HUDEP-2 (cell line): Measurements from ENCODE around the gene MRO.
A peak's percentile ranks its signal among the peaks of the same experiment; 100 is the strongest.
"Not testable (repeated sequence)": the region's sequence is repeated elsewhere in the genome, so short reads cannot be mapped to it uniquely, and the experiment has no call there.

Source experiments
- DNase-seq, 76 experiments: peaks; one replicate each; lab custom pipeline; 2025; ENCODE audit not compliant: unreplicated experiment in 76 of 76; lab: John Stamatoyannopoulos, UW

The MRO gene

GRCh38 chr18:50839341-50839740, 19.5 kb upstream of the MRO start:
- no peak for DNase-seq

- DNase-seq: no peak
Observed at GRCh38 chr18:50836521-50836957, 16.7 kb upstream of the MRO start.

- DNase-seq: not testable (repeated sequence)
Observed at GRCh38 chr18:50833496-50833895, 13.7 kb upstream of the MRO start.

GRCh38 chr18:50832754-50833153, 12.9 kb upstream of the MRO start:
- DNase-seq: no peak

GRCh38 chr18:50830544-50830943, 10.7 kb upstream of the MRO start:
- no peak for DNase-seq

GRCh38 chr18:50829644-50830043, 9.8 kb upstream of the MRO start:
- no peak for DNase-seq

- DNase-seq: no peak
Observed at GRCh38 chr18:50826027-50826426, 6.2 kb upstream of the MRO start.

GRCh38 chr18:50825621-50826020, 5.8 kb upstream of the MRO start:
- DNase-seq: no peak

- DNase-seq: no peak
Observed at GRCh38 chr18:50822756-50823155, 2.9 kb upstream of the MRO start.

GRCh38 chr18:50820901-50821520, 1.2 kb upstream of the MRO start:
- DNase-seq: no peak

GRCh38 chr18:50819027-50819727, 639 bp downstream of the MRO start:
- DNase-seq: peak in 1 of 76 experiments; percentile 12

GRCh38 chr18:50816419-50817166, 3.2 kb downstream of the MRO start:
- no peak for DNase-seq

- no peak for DNase-seq
Observed at GRCh38 chr18:50814395-50814794, 5.4 kb downstream of the MRO start.

GRCh38 chr18:50813353-50813752, 6.5 kb downstream of the MRO start:
- DNase-seq: no peak

- no peak for DNase-seq
Observed at GRCh38 chr18:50812834-50813233, 7.0 kb downstream of the MRO start.

GRCh38 chr18:50807176-50807575, 12.6 kb downstream of the MRO start:
- no peak for DNase-seq

GRCh38 chr18:50806208-50806616, 13.6 kb downstream of the MRO start:
- DNase-seq: peak in 21 of 76 experiments; percentile 1 to 68 (median 14)

GRCh38 chr18:50805732-50806131, 14.1 kb downstream of the MRO start:
- no peak for DNase-seq

GRCh38 chr18:50803592-50803991, 16.2 kb downstream of the MRO start:
- DNase-seq: peak in 1 of 76 experiments; percentile 4

GRCh38 chr18:50802141-50802540, 17.7 kb downstream of the MRO start:
- DNase-seq: no peak

- no peak for DNase-seq
Observed at GRCh38 chr18:50797142-50797541, 22.7 kb downstream of the MRO start.

GRCh38 chr18:50796495-50796894, 23.3 kb downstream of the MRO start:
- no peak for DNase-seq
